ENCODE data around the gene TRANK1. TPM values are rescaled to one million over a fixed set of nuclear protein-coding genes. Genes with fewer than 3 reads are reported as not detected.
A peak's percentile ranks its signal among the peaks of the same experiment; 100 is the strongest.

Gene TRANK1
- total and polyA plus RNA-seq, 2 experiments from 2014 or later = 1.8 to 6.7 TPM

GRCh38 chr3:36795622-36796021 is 149.2 kb downstream of the TRANK1 start:
- H3K4me1 ChIP-seq (ENCODE audit: insufficient read depth) = peaks cover 6% of the 10 kb centered on the region; the same call in 1 of the 2 replicates
- no peaks in the 10 kb centered on the region for H3K9me3 Mint-ChIP-seq
- no peaks in the 10 kb centered on the region for H3K36me3 Mint-ChIP-seq (ENCODE audit: low read depth)
- no peaks in the 10 kb centered on the region for H3K9me2 ChIP-seq (ENCODE audit: insufficient read depth)
- no peak overlapping the region for H2AFZ ChIP-seq
- TF ChIP-seq, protein P1, sequence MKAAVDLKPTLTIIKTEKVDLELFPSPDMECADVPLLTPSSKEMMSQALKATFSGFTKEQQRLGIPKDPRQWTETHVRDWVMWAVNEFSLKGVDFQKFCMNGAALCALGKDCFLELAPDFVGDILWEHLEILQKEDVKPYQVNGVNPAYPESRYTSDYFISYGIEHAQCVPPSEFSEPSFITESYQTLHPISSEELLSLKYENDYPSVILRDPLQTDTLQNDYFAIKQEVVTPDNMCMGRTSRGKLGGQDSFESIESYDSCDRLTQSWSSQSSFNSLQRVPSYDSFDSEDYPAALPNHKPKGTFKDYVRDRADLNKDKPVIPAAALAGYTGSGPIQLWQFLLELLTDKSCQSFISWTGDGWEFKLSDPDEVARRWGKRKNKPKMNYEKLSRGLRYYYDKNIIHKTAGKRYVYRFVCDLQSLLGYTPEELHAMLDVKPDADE (IDR thresholded peaks at IDR 0.05) = no peak
- DNase-seq (ENCODE audit: low spot score) = no peak
- H3K27me3 Mint-ChIP-seq (ENCODE audit: insufficient read depth, low read depth, poor library complexity) = no peaks in the 10 kb centered on the region
- H3K4me2 ChIP-seq = no peak overlapping the region
- no peaks in the 10 kb centered on the region for H3K27me3 ChIP-seq (ENCODE audit: insufficient read depth)
- no peaks in the 10 kb centered on the region for H3F3A ChIP-seq (replicated peaks; ENCODE audit: low read depth)
- no peak for ATAC-seq
- H3K4me3 ChIP-seq = no peak overlapping the region
- H4K20me1 ChIP-seq (replicated peaks; ENCODE audit: insufficient read depth) = no peaks in the 10 kb centered on the region
- peaks cover 7% of the 10 kb centered on the region for H3K4me1 Mint-ChIP-seq
- H3K27ac Mint-ChIP-seq = no peak overlapping the region
- no peaks in the 10 kb centered on the region for H3K79me2 ChIP-seq (replicated peaks; ENCODE audit: insufficient read depth)
- H3K36me3 ChIP-seq (ENCODE audit: insufficient read depth) = no peaks in the 10 kb centered on the region
- H3K4me3 Mint-ChIP-seq = no peak overlapping the region
- no peak overlapping the region for H3K27ac ChIP-seq (ENCODE audit: low read depth)

DNA sequence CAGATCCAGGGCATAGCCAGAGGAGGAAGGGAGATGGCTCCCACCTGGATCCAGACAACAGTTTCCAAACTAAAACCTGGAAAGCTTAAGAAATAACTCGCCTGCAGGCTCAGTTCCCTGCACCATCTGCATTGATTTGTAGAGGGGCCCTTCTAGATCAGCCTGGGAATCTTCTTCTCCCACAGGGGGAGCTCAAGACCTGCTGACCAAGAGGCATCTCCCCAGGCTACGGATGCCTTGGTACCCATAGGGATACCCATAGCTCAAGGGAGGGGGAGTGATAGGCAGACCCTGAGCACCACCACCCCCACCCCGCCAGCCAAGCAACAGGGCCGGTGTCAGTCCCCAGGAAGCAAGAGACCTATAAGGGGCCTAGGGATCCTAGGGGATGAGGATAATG is 152.5 kb downstream of the TRANK1 start:
- Histone ChIP-seq H3K27me3 (ENCODE audit: insufficient read depth) (no peaks in the 10 kb centered on the region), H3K27ac (ENCODE audit: low read depth) (no peak overlapping the region), H3K4me1 (ENCODE audit: insufficient read depth) (no peaks in the 10 kb centered on the region), H3K4me3 (no peak overlapping the region), H3K4me2 (no peak overlapping the region), H3F3A (replicated peaks; ENCODE audit: low read depth) (no peaks in the 10 kb centered on the region), H4K20me1 (replicated peaks; ENCODE audit: insufficient read depth) (no peaks in the 10 kb centered on the region), H3K9me2 (ENCODE audit: insufficient read depth) (no peaks in the 10 kb centered on the region), H3K79me2 (replicated peaks; ENCODE audit: insufficient read depth) (no peaks in the 10 kb centered on the region), H3K36me3 (ENCODE audit: insufficient read depth) (no peaks in the 10 kb centered on the region), H2AFZ (no peak overlapping the region)
- DNase-seq (ENCODE audit: low spot score) (peak; percentile 86), ATAC-seq (peak; percentile 100)
- Mint-ChIP-seq H3K4me3 (no peak overlapping the region), H3K27ac (no peak overlapping the region), H3K4me1 (peaks cover 2% of the 10 kb centered on the region; the same call in 1 of the 3 replicates), H3K27me3 (ENCODE audit: insufficient read depth, low read depth, poor library complexity) (peaks cover 2% of the 10 kb centered on the region), H3K9me3 (no peaks in the 10 kb centered on the region), H3K36me3 (ENCODE audit: low read depth) (no peaks in the 10 kb centered on the region)
- TF ChIP-seq, protein P2, sequence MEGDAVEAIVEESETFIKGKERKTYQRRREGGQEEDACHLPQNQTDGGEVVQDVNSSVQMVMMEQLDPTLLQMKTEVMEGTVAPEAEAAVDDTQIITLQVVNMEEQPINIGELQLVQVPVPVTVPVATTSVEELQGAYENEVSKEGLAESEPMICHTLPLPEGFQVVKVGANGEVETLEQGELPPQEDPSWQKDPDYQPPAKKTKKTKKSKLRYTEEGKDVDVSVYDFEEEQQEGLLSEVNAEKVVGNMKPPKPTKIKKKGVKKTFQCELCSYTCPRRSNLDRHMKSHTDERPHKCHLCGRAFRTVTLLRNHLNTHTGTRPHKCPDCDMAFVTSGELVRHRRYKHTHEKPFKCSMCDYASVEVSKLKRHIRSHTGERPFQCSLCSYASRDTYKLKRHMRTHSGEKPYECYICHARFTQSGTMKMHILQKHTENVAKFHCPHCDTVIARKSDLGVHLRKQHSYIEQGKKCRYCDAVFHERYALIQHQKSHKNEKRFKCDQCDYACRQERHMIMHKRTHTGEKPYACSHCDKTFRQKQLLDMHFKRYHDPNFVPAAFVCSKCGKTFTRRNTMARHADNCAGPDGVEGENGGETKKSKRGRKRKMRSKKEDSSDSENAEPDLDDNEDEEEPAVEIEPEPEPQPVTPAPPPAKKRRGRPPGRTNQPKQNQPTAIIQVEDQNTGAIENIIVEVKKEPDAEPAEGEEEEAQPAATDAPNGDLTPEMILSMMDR (conservative IDR thresholded peaks at IDR 0.05; ENCODE audit: low read depth in 2 of 2) = peak; percentile 73 to 92
- TF ChIP-seq NANOG (IDR thresholded peaks at IDR 0.05; ENCODE audit: borderline replicate concordance) = no peak
- TF ChIP-seq STAT1 (IDR thresholded peaks at IDR 0.05; ENCODE audit: unreplicated experiment) = no peak

GRCh38 chr3:36790765-36791164 is 154.1 kb downstream of the TRANK1 start:
- H3K9me2 ChIP-seq (ENCODE audit: insufficient read depth) = no peaks in the 10 kb centered on the region
- H3K4me3 ChIP-seq = no peak overlapping the region
- no peaks in the 10 kb centered on the region for H4K20me1 ChIP-seq (replicated peaks; ENCODE audit: insufficient read depth)
- no peaks in the 10 kb centered on the region for H3F3A ChIP-seq (replicated peaks; ENCODE audit: low read depth)
- H3K4me3 Mint-ChIP-seq = no peak overlapping the region
- no peaks in the 10 kb centered on the region for H3K27me3 ChIP-seq (ENCODE audit: insufficient read depth)
- H3K9me3 Mint-ChIP-seq = no peaks in the 10 kb centered on the region
- no peaks in the 10 kb centered on the region for H3K36me3 Mint-ChIP-seq (ENCODE audit: low read depth)
- ATAC-seq (no peak), DNase-seq (ENCODE audit: low spot score) (no peak)
- no peaks in the 10 kb centered on the region for H3K79me2 ChIP-seq (replicated peaks; ENCODE audit: insufficient read depth)
- no peaks in the 10 kb centered on the region for H3K36me3 ChIP-seq (ENCODE audit: insufficient read depth)
- H3K27me3 Mint-ChIP-seq (ENCODE audit: insufficient read depth, low read depth, poor library complexity) = peaks cover 2% of the 10 kb centered on the region
- H3K4me1 ChIP-seq (ENCODE audit: insufficient read depth) = no peaks in the 10 kb centered on the region
- no peak overlapping the region for H3K27ac Mint-ChIP-seq
- H3K4me1 Mint-ChIP-seq = peaks cover 2% of the 10 kb centered on the region; the same call in 1 of the 3 replicates
- no peak overlapping the region for H3K27ac ChIP-seq (ENCODE audit: low read depth)
- H2AFZ ChIP-seq = no peak overlapping the region
- no peak overlapping the region for H3K4me2 ChIP-seq
- no peak for TF ChIP-seq EZH2 (IDR thresholded peaks at IDR 0.05; ENCODE audit: low read depth, unreplicated experiment)
- no peak for TF ChIP-seq POLR2AphosphoS5 (IDR thresholded peaks at IDR 0.05; ENCODE audit: low read depth)
- TF ChIP-seq NANOG (IDR thresholded peaks at IDR 0.05; ENCODE audit: borderline replicate concordance) = no peak
- no peak for TF ChIP-seq EZH2phosphoT487 (IDR thresholded peaks at IDR 0.05; ENCODE audit: unreplicated experiment)
- TF ChIP-seq REST (IDR thresholded peaks at IDR 0.05; ENCODE audit: unreplicated experiment) = no peak
- TF ChIP-seq, protein P2 (conservative IDR thresholded peaks at IDR 0.05; ENCODE audit: low read depth in 2 of 2) = no peak
- no peak for TF ChIP-seq JUNB (IDR thresholded peaks at IDR 0.05; ENCODE audit: unreplicated experiment)
- TF ChIP-seq, protein P1 (IDR thresholded peaks at IDR 0.05) = no peak
